GM10847 (cell line): ENCODE measurements around the gene TMEM151B.

Experiments used
- POLR2A ChIP-seq: IDR thresholded peaks from 2 replicates; pipeline ENCODE4 v1.6.1; 2011; ENCODE audit not compliant: insufficient read length; ENCODE audit errors: extremely low read depth

The TMEM151B gene

GRCh38 chr6:44269921-44270525 lies at the start of gene TMEM151B:
TSS of gene TMEM151B (plus strand) at chr6:44270450. CDS start at chr6:44270743, 293 bp downstream.
- no peak for TF ChIP-seq POLR2A

- TF ChIP-seq POLR2A, result no peak
Measured at GRCh38 chr6:44220913-44221290, 49.3 kb upstream of the TMEM151B start.

DNA sequence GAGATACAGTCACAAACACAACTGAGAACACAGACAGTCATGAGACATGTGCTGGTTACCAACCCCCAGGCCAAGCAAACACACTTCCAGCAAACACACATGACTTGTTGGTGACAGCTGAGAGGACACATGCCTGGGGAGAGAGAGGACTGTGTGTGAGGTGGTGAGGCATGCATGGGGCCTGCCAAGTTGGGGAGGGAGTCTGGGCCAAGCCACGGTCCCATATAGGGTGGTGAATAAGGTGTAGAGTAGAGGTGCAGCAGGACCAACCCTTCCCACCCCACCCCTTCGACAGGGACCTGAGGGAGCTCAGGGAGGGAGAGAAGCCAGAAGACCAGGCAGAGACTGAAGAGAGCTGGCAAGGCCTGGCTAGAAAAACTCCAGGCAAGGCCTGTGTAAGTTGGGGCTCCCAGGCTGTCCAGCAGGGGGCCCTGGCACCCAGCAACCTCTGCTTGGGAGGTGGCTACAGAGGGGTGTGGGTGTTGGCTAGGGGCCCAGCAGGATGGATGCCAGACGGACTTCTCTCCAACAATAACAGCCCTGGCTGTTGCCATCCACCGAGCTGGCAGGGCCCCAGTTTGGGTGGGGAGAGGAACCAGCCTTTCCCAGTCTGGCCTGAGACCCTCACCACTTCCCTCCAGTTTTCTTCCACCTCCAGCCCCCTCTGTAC lies 48.8 kb upstream of the TMEM151B start:
- TF ChIP-seq POLR2A, result no peak

GRCh38 chr6:44221961-44222335 lies 48.3 kb upstream of the TMEM151B start:
- TF ChIP-seq POLR2A, result no peak

GRCh38 chr6:44222486-44223318 lies 47.5 kb upstream of the TMEM151B start:
- no peak for TF ChIP-seq POLR2A

GRCh38 chr6:44223319-44224028 lies 46.8 kb upstream of the TMEM151B start, which contains the start of gene SLC29A1:
TSS of gene SLC29A1 (plus strand) at chr6:44223595. CDS start at chr6:44227314, 3,719 bp downstream.
- peak; percentile 72 for TF ChIP-seq POLR2A

DNA sequence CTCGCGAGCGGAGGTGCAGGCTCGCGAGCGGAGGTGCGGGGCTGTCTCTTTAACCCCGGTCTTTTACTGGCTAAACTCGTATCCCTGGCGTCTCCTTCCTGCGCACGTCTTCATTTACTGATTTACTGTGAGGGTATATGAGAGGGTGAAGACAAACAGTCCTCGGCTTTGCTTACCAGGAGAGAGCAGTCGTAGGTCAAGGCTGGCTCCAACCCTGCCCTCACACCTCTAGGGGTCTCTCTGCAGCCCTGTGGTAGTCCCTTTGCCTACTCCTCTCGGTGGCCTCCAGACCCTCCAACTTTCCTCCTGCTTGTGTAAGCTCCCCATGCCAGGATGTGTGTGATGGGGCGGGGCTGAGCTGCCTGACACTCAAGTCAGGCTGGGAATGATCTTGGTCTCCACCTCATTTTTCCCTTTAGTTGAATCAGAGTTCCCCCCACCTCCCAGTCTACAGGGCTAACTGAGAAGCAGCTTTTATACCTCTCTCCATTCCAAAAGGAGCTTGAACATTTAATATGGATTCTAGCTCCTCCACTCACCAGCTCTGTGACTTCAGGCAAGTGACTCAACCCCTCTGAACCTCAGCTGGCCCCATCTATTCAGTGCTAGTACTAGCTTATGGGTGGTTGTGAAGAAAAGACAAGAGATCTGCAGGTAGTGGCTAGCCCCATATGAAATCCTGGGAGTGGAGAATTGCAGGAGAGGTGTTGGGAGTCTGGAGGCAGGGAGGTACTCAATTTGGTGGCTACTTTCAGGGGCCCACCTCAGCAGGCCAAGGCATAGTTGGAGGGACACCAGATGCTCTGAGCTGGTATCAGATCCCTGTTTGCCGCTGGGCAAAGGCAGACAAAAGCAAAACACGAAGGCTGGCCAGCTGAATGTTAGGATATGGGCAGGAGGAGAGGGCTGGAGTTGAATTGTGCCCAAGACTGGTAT lies 46.0 kb upstream of the TMEM151B start:
- TF ChIP-seq POLR2A, result no peak

GRCh38 chr6:44224965-44225305 lies 45.3 kb upstream of the TMEM151B start:
- TF ChIP-seq POLR2A, result no peak

DNA sequence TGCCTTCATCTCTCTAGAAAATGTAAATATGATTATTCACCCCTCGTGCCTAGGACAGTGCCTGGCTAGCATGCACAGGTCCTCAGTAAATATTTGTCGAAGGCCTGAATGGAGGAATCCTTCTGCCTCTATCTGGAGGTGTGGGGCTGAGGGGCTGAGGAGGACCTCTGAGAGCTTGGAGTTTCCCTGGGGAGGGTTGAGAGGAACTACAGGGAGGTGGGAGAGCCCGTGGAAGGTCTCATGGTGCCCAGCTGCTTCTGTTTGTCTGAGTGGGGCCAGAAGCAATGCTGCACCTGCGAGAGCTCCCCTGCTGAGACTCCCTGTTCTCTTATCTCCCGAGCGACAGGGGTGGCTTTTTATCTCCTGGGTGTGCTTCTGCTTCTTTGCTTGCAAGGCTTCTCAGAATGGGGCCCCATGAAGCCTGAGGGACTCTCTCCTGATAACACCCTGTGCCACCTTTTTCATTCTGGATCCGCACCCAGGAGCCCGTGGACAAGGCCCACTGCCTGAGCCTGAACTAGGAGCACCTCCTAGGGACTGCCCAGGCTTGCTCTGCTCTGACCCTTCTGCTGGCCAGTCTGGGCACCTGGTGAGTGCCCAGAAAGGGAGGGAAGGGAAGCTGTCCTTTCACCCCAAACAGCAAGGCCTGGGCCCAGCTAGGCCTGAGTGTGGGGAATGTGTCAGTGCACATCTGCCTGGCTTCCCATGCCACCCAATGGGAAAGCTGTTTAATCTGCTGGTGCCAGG lies 44.5 kb upstream of the TMEM151B start:
- no peak for TF ChIP-seq POLR2A

GRCh38 chr6:44226368-44227147 lies 43.7 kb upstream of the TMEM151B start:
- no peak for TF ChIP-seq POLR2A

DNA sequence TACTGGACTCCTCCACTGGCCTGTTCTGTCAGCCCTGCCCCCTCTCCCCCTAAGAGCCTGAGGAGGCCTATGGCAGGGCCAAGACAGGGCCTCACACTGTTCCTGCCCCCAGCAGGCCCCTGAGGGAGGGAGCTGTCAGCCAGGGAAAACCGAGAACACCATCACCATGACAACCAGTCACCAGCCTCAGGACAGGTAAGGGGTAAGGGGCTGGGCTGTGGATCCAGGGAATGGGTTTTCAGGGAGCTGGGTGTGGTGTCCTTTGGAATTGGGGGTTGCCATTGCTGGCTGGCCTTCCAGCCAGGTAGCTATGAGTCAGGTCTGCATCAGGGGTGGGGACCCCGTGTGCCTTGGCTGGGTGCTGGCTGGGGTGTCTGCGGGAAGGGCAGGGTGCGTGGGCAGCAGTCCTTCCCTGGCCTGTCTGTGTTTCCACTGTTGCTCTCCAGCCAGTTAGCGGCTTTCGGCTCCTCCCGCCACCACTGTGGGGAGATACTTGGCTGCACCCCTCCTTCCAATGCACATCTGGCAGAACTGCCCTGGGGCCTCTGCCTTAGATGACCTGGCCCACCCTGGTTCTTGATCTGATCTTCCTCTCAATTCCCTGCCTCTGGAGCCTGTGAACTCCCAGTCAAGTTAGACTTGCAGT lies 43.0 kb upstream of the TMEM151B start:
- no peak for TF ChIP-seq POLR2A

DNA sequence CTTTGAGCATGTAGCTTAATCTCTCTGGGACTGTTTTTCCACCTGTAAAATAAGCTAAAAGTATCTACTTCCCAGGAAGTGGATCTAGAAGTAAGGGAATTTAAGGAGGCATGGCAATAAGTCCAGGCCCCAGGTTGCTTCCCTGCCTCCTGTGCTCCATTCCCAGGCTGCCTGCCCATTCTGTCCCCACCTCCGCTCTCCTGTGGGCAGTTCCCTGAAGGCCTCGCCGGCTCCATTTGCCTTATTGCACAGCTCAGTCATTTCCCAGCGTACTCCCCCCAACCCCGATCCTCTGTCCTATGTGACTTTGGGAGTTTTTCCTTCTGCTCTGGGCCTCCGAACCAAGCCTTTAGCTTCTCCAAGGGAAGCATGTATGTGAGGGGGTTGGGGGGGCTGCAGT lies 42.2 kb upstream of the TMEM151B start:
- TF ChIP-seq POLR2A, result no peak

- TF ChIP-seq POLR2A, result no peak
Measured at GRCh38 chr6:44228433-44228832, 41.8 kb upstream of the TMEM151B start.

GRCh38 chr6:44228836-44229235 lies 41.4 kb upstream of the TMEM151B start:
- no peak for TF ChIP-seq POLR2A
